A673 (cell line): ENCODE measurements around the gene STK38L. TPM values are rescaled to one million over a fixed set of nuclear protein-coding genes. Genes with fewer than 3 reads are reported as not detected.

Source experiments
- Bru-seq: library from RNA; stranded (reverse); fragments of 400-500 nt; gene quantifications from one replicate; lab custom pipeline; 2021; lab: Mats Ljungman, UMichigan
- BruChase-seq, 2 experiments: library from RNA; stranded (reverse); fragments of 400-500 nt; gene quantifications; one replicate each; lab custom pipeline; 2021; lab: Mats Ljungman, UMichigan
- BruUV-seq: library from RNA; stranded (reverse); fragments of 400-500 nt; replicated peaks from 2 replicates; lab custom pipeline; 2021; lab: Mats Ljungman, UMichigan
- CTCF ChIA-PET: fragments of 300-600 bp; sonication (Branson Sonifier 250); formaldehyde crosslinking; loops from one replicate; lab custom pipeline; 2022; ENCODE audit warnings: antibody characterized with exemption; lab: Charles Lee
- POLR2A ChIA-PET: fragments of 300-600 bp; sonication (Branson Sonifier 250); formaldehyde crosslinking; loops from one replicate; lab custom pipeline; 2022; ENCODE audit warnings: antibody characterized with exemption; ENCODE audit not compliant: low non-redundant PET; lab: Charles Lee
- DNase-seq: peaks from one replicate; pipeline ENCODE4 v3.0.0-alpha.2; 2015; ENCODE audit warnings: low spot score
- H3K27ac ChIP-seq: fragments of 200-600 bp; sonication (generic); 2 replicates; pipeline ENCODE4 v1.5.1; 2016; ENCODE audit warnings: mixed run types, low read depth, mild to moderate bottlenecking, mixed read lengths, antibody characterized with exemption, low read length; ENCODE audit not compliant: poor library complexity, severe bottlenecking
- H3K27me3 ChIP-seq: fragments of 200-600 bp; sonication (generic); replicated peaks from 2 replicates; pipeline ENCODE4 v1.6.1; 2017; ENCODE audit warnings: mixed run types, low read depth, mild to moderate bottlenecking, mixed read lengths, antibody characterized with exemption, low read length; ENCODE audit not compliant: insufficient read depth, poor library complexity
- H3K36me3 ChIP-seq: fragments of 200-600 bp; sonication (generic); 2 replicates; pipeline ENCODE4 v1.6.1; 2016; ENCODE audit warnings: mixed run types, mild to moderate bottlenecking, mixed read lengths, antibody characterized with exemption, low read length; ENCODE audit not compliant: insufficient read depth, poor library complexity, severe bottlenecking
- H3K4me1 ChIP-seq: fragments of 200-600 bp; sonication (generic); 2 replicates; pipeline ENCODE4 v1.6.1; 2017; ENCODE audit warnings: mixed run types, mild to moderate bottlenecking, mixed read lengths, antibody characterized with exemption, low read length; ENCODE audit not compliant: insufficient read depth, poor library complexity, severe bottlenecking
- H3K4me3 ChIP-seq: fragments of 200-600 bp; sonication (generic); 2 replicates; pipeline ENCODE4 v1.5.1; 2016; ENCODE audit warnings: low read depth, mixed run types, mild to moderate bottlenecking, mixed read lengths, low read length; ENCODE audit not compliant: poor library complexity, severe bottlenecking
- H3K9me3 ChIP-seq: fragments of 200-600 bp; sonication (generic); 2 replicates; pipeline ENCODE4 v1.6.1; 2016; ENCODE audit warnings: mixed run types, low read depth, mild to moderate bottlenecking, mixed read lengths, antibody characterized with exemption, low read length; ENCODE audit not compliant: poor library complexity, severe bottlenecking
- EZH2 ChIP-seq: fragments of 200-600 bp; sonication (generic); IDR thresholded peaks from 2 replicates; pipeline ENCODE4 v1.6.1; 2017; ENCODE audit warnings: borderline replicate concordance, low read depth, mild to moderate bottlenecking, mixed read lengths, antibody characterized with exemption, low read length; ENCODE audit not compliant: poor library complexity, severe bottlenecking
- intact Hi-C: fragments of 100-400 bp; cut with micrococcal nuclease; formaldehyde crosslinking; loops from one replicate; pipeline ENCODE4 v1.10.0; 2022; ENCODE audit not compliant: unreplicated experiment
- long read RNA-seq: library from polyadenylated mRNA; stranded (forward); transcript quantifications from one replicate; pipeline ENCODE4 v2.0.0, GENCODE V29; 2022
- total RNA-seq: library from RNA; stranded (reverse); gene quantifications from 2 replicates; pipeline ENCODE4 v1.2.3, GENCODE V29; 2021
- TF ChIP-seq, protein P1 (sequence below): fragments of 300-800, 200-600 bp; sonication (generic); conservative IDR thresholded peaks from 2 replicates; pipeline ENCODE4 v1.5.1; 2017; ENCODE audit warnings: low read depth, mild to moderate bottlenecking, antibody characterized with exemption, low read length, moderate library complexity, mixed read lengths

Gene STK38L
- 21.0 and 24.1 TPM in 2 replicates for total RNA-seq
- percentile 70 among the genes with signal in this experiment for Bru-seq, nascent RNA
- BruChase-seq, experiment 1, labeled RNA remaining after a 2-hour chase: percentile 64 among the genes with signal in this experiment
- percentile 61 among the genes with signal in this experiment for BruChase-seq, experiment 2, labeled RNA remaining after a 6-hour chase
- long read RNA-seq, full-length matches to known transcripts: 38 of 56 reads
- long read RNA-seq, partial matches to known transcripts: 4 of 56 reads
- long read RNA-seq, other reads (novel, unspliced or antisense): 14 of 56 reads

DNA sequence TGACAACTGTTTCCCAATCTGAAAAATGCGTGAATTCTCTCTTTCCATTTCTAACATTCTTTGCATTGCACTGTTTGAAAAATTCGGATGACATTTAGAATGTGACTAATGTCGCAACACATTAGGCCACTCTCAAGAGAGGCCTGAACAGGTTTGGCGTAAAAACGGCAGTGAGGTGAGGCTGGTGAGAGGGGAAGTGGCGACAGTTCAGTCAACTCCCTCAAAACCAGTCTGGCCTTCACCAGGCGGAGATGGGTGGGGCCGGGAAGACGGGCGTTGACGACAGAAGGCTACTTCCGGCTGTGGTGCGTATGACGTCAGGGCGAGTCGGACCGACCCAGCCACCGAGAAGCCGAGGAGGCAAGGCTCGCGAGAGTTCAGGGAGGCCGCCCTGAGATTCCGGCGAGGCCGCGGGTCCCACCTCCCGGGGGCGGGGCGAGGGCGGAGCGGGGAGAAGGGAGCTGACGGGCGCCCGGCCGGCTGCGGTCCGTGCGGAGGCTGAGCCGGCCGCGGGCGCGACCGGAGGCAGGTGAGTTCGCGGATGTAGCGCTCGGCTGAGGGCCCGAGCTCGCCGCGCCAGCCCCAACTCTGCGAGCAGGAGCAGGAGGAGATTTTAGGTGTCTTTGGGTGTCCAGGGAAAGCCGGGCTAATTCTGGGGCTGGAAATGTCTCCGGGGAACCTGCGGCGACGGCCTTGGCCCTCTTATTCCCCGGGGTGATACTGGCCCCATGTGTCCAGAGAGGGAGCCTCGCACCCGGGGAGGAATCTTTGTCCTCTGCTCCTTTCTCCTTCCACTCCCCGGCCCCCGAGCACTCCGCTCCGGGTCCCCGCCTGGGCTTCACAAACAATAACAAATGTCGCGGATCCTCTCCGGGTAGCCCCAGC is at the start of gene STK38L:
Gene STK38L, plus strand, starts transcription at position 483 of the 885 bp plus-strand sequence. CDS start 53,435 bp downstream, outside the sequence.
- no TSS peak for BruUV-seq
- peak; percentile 98 for DNase-seq
- intact Hi-C loops: no loop called here
- Histone ChIP-seq H3K4me1 (peaks cover 12% of the 10 kb centered on the region), H3K27me3 (no peaks in the 10 kb centered on the region), H3K9me3 (no peaks in the 10 kb centered on the region), H3K4me3 (peak within 1 kb of the TSS; percentile 85), H3K36me3 (no peaks in the 10 kb centered on the region), H3K27ac (peak within 1 kb of the TSS; percentile 73)
- TF ChIP-seq, protein P1, sequence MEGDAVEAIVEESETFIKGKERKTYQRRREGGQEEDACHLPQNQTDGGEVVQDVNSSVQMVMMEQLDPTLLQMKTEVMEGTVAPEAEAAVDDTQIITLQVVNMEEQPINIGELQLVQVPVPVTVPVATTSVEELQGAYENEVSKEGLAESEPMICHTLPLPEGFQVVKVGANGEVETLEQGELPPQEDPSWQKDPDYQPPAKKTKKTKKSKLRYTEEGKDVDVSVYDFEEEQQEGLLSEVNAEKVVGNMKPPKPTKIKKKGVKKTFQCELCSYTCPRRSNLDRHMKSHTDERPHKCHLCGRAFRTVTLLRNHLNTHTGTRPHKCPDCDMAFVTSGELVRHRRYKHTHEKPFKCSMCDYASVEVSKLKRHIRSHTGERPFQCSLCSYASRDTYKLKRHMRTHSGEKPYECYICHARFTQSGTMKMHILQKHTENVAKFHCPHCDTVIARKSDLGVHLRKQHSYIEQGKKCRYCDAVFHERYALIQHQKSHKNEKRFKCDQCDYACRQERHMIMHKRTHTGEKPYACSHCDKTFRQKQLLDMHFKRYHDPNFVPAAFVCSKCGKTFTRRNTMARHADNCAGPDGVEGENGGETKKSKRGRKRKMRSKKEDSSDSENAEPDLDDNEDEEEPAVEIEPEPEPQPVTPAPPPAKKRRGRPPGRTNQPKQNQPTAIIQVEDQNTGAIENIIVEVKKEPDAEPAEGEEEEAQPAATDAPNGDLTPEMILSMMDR: no peak
- no peak for TF ChIP-seq EZH2
- ChIA-PET CTCF (interaction anchor here (1.3 kb wide), 1 partner anchor 62 kb away, joined by 4 read pairs; no protein-coding TSS in a partner anchor), POLR2A (no interaction called here)

DNA sequence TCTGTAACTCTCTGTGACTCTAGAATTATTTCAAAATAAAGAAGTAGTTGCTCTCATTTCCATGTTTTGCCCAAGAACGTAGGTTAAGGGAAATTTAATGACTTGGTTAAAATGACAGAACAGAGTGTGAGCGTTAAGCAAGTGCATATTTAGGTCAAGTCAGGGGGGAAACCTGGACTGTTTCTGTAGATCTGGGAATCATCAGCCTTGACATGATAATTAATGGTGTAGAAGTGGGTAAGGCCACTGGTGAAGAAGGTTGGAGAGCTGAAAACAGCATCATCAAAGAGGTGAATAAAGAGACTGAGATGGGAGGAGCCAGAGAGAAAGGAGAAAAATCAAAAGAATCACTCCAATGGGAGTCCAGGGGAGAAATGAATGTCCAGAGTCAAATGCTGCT is 49.4 kb upstream of the STK38L start:
- no TSS peak for BruUV-seq
- Histone ChIP-seq H3K9me3 (no peaks in the 10 kb centered on the region), H3K27ac (no peak overlapping the region), H3K4me1 (no peaks in the 10 kb centered on the region), H3K27me3 (no peaks in the 10 kb centered on the region), H3K4me3 (no peak overlapping the region), H3K36me3 (no peaks in the 10 kb centered on the region)
- ChIA-PET CTCF (no interaction called here), POLR2A (no interaction called here)
- intact Hi-C loops: no loop called here
- no peak for DNase-seq
- TF ChIP-seq, protein P1: no peak
- TF ChIP-seq EZH2: no peak

DNA sequence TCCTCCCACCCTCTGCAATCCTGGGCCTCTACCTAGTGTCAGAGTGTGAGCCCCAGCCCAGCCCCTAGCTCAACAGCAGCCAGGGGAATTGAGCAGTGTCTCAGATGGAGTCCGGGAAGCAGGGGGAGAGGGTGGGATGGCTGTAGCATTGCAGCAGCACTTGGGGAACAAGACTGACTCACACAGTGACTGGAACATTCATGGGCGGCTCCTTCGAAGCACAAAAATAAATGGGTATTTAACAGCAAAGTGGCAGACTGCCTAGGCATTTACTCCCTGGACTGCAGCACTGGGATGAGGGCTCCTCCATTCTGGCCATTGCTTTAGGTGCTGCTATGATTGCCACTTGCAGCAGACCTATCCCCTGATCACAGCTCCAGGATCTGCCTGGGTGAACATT is 46.0 kb upstream of the STK38L start:
- BruUV-seq: no TSS peak
- ChIA-PET POLR2A (no interaction called here), CTCF (no interaction called here)
- TF ChIP-seq, protein P1: no peak
- no peak for TF ChIP-seq EZH2
- DNase-seq: no peak
- no peaks in the 10 kb centered on the region for H3K4me1 ChIP-seq
- no peaks in the 10 kb centered on the region for H3K9me3 ChIP-seq
- H3K27me3 ChIP-seq: no peaks in the 10 kb centered on the region
- H3K4me3 ChIP-seq: no peak overlapping the region
- intact Hi-C loops: no loop called here
- H3K27ac ChIP-seq: no peak overlapping the region
- H3K36me3 ChIP-seq: no peaks in the 10 kb centered on the region
